ENCODE results near the gene HOXA7.

HOXA7 gene

DNA sequence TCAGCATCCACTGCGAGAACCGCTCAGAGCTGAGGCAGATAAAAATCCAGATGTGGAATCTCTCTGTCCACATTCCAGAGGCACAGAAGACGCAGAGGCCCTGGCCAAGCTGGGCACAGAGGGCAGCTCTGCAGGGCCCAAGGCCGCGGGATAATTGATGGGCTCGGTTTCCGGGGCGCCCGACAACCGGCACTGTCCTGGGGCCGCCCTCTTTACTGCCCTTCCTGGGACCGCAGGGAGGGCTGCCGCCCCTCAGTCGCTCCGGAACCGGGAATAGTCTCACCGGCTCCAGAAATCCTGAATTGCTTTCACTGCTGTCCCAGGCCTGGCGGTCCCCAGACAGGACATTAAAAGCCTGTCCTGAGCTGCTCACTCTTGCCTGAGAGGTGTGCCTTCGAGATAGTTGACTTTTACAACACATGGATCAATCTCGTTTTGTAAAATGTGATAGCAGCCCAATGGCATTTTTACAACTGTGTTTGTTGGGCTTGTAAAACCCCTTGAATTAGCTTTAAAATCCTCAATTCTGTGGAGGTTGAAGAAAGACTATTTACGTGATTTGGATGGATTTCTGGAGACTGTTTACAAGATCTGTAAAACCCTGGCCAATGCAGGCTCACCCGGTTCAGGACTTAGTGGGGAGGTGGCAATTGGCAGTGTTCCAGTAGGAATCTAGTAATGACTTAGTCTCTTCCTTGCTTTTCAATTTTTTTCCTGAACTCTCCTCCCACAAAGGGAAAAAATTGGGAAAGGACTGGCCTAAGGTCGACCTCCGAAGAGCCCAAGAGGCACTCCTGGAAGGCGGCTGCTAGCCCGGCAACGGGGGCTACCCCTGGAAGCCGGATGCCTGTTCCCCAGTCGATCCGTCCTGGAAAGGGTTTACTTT is 7.5 kb downstream of the HOXA7 start:
- H3K4me3 ChIP-seq (ENCODE audit: low read depth, low read length): no peak overlapping the region

DNA sequence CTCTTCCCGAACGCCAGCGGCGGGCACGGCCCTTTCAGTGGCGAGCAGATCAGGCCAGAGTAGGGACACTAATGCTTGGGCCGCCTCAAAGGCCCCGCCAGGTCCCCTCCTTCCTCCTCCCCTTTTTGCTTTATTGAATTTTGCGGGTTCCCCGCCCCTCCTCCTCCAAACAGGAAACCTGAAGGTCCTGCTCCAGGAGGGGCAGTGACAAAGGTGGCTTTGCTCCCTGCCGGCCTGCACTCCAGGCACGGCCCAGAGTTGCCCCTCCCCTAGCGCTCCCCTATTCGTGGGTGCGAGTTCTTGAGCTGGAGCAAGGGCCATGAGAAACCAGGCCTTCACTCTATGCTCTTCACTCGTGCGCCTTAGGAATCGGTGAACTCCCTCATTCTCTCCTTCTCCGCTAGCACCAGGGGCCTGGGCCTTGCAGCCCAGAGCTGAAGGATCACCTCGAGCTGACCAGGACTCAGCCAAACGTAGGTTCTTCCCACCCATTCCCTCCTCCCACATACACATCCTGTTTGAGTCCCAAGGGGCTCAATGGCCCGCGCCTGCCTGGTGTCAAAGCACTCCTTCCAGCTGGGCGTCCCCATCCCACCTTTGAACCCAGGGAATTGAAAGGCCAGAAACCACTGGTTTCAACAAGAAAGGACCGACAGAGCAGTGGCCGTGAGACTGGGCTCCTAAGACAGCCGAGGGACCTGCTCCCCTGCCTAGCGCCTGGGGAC is 8.3 kb downstream of the HOXA7 start:
- TF ChIP-seq, protein P1, sequence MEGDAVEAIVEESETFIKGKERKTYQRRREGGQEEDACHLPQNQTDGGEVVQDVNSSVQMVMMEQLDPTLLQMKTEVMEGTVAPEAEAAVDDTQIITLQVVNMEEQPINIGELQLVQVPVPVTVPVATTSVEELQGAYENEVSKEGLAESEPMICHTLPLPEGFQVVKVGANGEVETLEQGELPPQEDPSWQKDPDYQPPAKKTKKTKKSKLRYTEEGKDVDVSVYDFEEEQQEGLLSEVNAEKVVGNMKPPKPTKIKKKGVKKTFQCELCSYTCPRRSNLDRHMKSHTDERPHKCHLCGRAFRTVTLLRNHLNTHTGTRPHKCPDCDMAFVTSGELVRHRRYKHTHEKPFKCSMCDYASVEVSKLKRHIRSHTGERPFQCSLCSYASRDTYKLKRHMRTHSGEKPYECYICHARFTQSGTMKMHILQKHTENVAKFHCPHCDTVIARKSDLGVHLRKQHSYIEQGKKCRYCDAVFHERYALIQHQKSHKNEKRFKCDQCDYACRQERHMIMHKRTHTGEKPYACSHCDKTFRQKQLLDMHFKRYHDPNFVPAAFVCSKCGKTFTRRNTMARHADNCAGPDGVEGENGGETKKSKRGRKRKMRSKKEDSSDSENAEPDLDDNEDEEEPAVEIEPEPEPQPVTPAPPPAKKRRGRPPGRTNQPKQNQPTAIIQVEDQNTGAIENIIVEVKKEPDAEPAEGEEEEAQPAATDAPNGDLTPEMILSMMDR (IDR thresholded peaks at IDR 0.05; ENCODE audit: low read depth, low read length): no peak
- no peak overlapping the region for H3K4me3 ChIP-seq (ENCODE audit: low read depth, low read length)

More for the DNA sequence above, 7.5 kb downstream of the HOXA7 start:
- TF ChIP-seq, protein P1 (IDR thresholded peaks at IDR 0.05; ENCODE audit: low read depth, low read length): no peak

DNA sequence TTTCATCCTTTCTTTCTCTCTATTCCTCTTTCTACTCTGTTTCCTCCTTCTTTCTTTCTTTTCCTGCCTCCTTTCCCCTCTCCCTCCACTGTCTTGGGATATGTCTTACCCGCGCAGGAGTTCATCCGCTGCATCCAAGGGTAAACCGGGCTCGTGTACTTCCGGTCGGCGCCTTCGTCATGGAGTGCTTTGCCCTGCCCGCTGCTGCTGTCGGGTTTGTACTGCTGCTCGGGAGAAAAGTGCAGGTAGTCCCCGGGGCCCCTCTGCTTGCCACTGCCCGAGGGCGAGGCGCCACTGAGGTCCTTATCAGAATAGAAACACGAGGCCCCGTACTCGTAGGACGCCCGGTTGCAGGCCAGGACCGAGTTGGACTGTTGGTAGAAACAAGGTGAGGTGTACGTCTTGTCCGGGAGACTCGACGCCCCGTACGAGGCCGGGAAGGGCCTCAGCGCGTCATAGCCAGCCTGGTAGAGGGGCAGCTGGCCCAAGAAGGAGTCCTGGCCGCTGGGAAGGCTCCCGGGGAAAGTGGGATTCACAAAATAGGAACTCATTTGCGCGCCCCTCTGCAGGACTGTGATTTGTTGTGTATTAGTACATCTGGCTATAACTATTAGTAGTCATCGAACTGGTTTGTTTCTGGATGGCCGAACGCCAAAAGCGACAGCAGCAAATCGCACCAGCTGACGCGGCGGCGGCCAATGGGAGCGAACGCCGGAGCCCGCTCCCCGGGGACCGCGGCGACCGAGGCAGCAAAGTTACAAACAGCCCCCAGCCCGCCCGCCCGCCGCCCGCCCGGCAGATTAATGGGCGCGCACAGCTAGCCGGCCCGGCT is 9.1 kb downstream of the HOXA7 start, which contains the start of gene HOXA6:
HOXA6 (minus strand) TSS at position 576 of the 832 bp plus-strand sequence; CDS start at position 551, 25 bp downstream.
- H3K4me3 ChIP-seq (ENCODE audit: low read depth, low read length): no peak within 1 kb of the TSS
- TF ChIP-seq, protein P1 (IDR thresholded peaks at IDR 0.05; ENCODE audit: low read depth, low read length): no peak

DNA sequence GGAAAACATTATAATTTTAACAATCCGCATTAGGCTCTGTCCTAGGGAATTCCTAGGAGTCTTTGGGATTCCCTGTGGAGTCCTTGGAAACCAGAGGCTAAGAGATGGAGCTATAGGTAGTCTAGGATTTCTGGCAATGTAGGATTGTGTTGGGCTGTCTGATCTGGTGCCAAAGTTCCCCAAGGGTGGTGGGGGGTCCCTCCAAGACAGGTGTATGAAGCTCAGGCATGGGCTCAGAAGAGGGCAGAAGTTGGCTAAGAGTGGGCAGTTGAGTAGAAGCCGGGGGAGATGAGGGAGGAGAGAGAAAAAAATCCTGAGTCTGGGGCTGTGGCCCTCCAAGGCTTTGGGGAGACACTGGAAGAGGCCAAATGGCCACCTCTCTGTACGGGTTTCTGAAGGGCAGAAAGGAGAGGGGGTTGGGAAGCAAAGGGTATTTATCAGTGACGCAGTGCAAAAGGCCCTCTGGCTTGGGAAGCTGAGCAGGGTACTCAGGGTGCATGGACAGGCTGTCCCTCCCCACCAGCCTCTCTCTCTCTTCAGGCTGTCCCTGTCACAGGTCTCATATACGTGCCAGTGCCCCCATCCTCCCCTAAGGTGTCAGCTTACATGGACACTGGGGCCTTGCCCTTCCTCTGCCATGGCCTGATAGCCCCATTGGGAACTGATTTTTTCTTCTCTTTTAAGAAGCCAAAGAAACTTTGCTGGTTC is 9.8 kb downstream of the HOXA7 start:
- no peak overlapping the region for H3K4me3 ChIP-seq (ENCODE audit: low read depth, low read length)
- TF ChIP-seq, protein P1 (IDR thresholded peaks at IDR 0.05; ENCODE audit: low read depth, low read length): no peak

DNA sequence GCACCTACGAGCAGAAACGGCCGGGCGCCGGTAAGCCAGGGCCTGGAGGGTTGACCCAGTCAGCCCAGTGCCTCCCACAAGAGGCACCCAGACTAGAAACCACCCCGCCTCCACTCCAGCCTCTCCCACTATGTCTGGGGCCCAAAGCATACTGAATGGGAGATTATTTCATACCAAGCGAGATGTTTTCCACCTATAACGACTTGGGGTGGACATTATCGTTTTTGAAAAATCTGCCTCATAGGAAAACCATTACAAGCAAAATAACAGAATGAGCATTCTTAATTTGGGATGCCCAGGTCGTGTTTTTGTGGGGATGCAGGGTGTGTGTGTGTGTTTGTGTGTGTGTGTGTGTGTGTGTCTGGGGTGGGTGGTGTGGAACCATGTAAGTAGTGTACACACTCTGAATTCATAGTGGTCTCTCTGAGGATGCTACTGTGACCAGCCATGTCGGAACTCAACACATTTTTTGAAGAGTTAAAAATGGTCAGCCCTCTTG is 10.5 kb downstream of the HOXA7 start:
- H3K4me3 ChIP-seq (ENCODE audit: low read depth, low read length): no peak overlapping the region
- TF ChIP-seq, protein P1 (IDR thresholded peaks at IDR 0.05; ENCODE audit: low read depth, low read length): no peak

DNA sequence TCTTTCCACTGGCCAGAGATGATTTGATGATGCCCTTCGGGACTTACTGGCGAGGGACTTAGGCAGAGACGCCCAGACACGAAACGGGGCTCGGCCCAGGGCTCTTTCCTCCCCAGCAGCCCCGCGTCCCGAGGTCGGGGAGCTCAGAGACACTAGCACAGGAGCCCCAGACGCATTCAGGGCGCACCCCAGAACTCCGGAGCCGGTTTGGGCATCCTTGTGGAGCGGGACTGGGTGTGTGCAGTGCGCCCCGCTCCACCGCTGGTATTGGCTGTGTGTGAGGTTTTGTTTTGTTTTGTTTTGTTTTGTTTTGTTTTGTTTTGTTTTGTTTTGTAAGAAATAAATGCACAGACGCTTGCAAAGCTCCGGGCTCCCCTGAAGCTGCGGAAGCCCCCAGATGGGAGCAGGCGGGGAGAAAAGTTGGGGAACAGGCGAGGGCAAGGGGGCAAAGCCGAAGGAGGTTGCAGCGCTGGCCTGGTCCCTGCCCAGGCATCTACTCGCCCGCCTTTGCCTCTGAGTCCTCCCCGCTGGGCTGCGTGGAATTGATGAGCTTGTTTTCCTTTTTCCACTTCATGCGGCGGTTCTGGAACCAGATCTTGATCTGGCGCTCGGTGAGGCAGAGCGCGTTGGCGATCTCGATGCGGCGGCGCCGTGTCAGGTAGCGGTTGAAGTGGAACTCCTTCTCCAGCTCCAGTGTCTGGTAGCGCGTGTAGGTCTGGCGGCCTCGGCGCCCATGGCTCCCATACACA is 11.1 kb downstream of the HOXA7 start:
- TF ChIP-seq, protein P1 (IDR thresholded peaks at IDR 0.05; ENCODE audit: low read depth, low read length): no peak
- no peak overlapping the region for H3K4me3 ChIP-seq (ENCODE audit: low read depth, low read length)

All from WI38 (cell line).